SH-SY5Y (cell line): ENCODE measurements around the gene RHBDL3.

Experiments used
- GATA2 ChIP-seq: IDR thresholded peaks from 2 replicates; pipeline ENCODE4 v1.6.1; 2011; ENCODE audit warnings: mild to moderate bottlenecking, low read depth, low read length
- GATA3 ChIP-seq: IDR thresholded peaks from 2 replicates; pipeline ENCODE4 v1.6.1; 2011; ENCODE audit warnings: low read depth, mild to moderate bottlenecking, low read length, moderate library complexity

- TF ChIP-seq GATA2 (no peak), GATA3 (no peak)
These were observed 41.9 kb upstream of the RHBDL3 start for GRCh38 chr17:32223703-32224102.
